WERI-Rb-1 (cell line): ENCODE results near the gene DNAH1.

Source experiments
- DNase-seq: peaks from one replicate; pipeline ENCODE4 v3.0.0-alpha.2; 2020
- H3K27ac ChIP-seq: fragments of 250-450 bp; sonication (Bioruptor Pico); 2 replicates; pipeline ENCODE4 v1.5.1; 2020; ENCODE audit warnings: mild to moderate bottlenecking, moderate library complexity
- H3K27me3 ChIP-seq: fragments of 250-450 bp; sonication (Bioruptor Pico); 2 replicates; pipeline ENCODE4 v1.5.1; 2021; ENCODE audit warnings: mild to moderate bottlenecking, low read depth, moderate library complexity; ENCODE audit not compliant: insufficient read depth, severe bottlenecking
- H3K36me3 ChIP-seq: fragments of 250-450 bp; sonication (Bioruptor Pico); 2 replicates; pipeline ENCODE4 v1.5.1; 2020; ENCODE audit warnings: mild to moderate bottlenecking, moderate library complexity
- H3K4me3 ChIP-seq: 2 replicates; pipeline ENCODE4 v1.5.1; 2011; ENCODE audit warnings: low read depth, mild to moderate bottlenecking, control low read depth, low read length
- H3K9me3 ChIP-seq: fragments of 250-450 bp; sonication (Bioruptor Pico); 2 replicates; pipeline ENCODE4 v1.5.1; 2021; ENCODE audit warnings: mild to moderate bottlenecking, moderate library complexity; ENCODE audit not compliant: severe bottlenecking
- TF ChIP-seq, protein P1 (sequence below): IDR thresholded peaks from 2 replicates; pipeline ENCODE4 v1.5.1; 2011; ENCODE audit warnings: low read depth, mild to moderate bottlenecking, control low read depth, inconsistent platforms, low read length

Gene DNAH1

DNA sequence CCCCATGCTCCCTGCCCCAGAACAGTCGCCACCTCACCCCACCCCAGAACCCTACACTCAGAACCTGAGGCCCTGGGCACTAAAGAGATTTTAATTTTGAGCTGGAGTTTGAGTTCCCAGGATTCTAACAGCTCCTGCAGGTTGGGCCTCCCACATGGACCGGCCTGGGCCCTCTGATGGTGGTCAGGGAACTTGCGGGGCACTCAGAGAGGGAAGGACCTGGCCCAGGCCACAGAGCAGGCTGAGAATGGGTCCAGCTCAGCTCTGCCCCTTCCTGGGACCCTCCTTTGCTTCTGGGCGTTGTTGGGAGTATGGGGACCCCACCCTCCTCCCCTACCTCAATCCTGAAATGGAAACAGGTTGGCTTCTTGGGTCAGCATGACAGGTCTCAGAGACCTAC is 129.9 kb downstream of the DNAH1 start:
- TF ChIP-seq, protein P1, sequence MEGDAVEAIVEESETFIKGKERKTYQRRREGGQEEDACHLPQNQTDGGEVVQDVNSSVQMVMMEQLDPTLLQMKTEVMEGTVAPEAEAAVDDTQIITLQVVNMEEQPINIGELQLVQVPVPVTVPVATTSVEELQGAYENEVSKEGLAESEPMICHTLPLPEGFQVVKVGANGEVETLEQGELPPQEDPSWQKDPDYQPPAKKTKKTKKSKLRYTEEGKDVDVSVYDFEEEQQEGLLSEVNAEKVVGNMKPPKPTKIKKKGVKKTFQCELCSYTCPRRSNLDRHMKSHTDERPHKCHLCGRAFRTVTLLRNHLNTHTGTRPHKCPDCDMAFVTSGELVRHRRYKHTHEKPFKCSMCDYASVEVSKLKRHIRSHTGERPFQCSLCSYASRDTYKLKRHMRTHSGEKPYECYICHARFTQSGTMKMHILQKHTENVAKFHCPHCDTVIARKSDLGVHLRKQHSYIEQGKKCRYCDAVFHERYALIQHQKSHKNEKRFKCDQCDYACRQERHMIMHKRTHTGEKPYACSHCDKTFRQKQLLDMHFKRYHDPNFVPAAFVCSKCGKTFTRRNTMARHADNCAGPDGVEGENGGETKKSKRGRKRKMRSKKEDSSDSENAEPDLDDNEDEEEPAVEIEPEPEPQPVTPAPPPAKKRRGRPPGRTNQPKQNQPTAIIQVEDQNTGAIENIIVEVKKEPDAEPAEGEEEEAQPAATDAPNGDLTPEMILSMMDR: no peak
- no peak for DNase-seq
- H3K36me3 ChIP-seq: no peaks in the 10 kb centered on the region

DNA sequence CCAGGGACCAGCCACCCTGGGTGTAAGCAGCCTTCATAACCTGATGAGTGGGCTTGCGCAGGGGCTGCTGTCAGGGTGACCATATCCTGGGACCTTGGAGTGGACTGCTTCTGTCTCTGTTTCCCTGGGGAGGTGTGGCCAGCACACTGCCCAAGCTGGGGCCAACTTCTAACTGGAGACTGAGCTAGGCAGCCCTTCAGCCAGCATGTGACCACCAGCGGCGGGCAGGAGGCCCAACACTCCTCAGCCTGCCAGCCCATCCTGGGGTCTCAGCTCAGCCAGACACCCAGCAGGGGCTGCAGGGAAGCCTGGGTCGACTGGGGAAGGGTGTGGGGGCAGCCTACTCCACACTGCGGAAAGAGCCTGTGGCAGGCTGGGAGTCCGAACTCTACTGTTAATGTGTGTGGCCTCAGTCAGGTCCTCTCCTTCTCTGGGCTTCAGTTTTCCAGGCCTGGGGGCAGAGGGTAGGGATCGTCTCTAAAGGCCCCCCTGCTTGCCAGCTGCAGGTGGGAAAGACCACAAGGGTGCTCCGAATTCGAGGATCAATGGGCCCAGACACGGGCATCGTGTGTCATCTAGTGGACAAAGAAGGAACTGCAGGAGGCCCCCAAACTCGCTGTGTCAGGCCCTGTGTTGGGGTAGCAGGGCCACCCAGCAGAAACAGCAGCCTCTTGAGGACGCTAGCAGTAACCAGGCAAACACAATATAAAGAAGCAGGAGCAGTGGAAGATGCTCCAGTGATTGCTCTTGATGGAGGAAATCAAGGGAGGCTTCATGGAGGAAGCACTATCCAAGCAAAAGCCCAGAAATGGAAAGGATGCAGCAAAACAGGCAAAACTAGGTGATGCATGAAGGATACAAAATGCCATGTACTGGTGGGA is 130.8 kb downstream of the DNAH1 start:
- no peak overlapping the region for H3K4me3 ChIP-seq
- peak; percentile 76 for DNase-seq
- TF ChIP-seq, protein P1: peak; percentile 99
- H3K9me3 ChIP-seq: no peaks in the 10 kb centered on the region
- no peaks in the 10 kb centered on the region for H3K36me3 ChIP-seq
- H3K27me3 ChIP-seq: no peaks in the 10 kb centered on the region
- H3K27ac ChIP-seq: peak overlapping the region; percentile 1; the same call in 1 of the 2 replicates

More for the DNA sequence above, 129.9 kb downstream of the DNAH1 start:
- peak overlapping the region; percentile 1; the same call in 1 of the 2 replicates for H3K27ac ChIP-seq
- H3K9me3 ChIP-seq: no peaks in the 10 kb centered on the region
- no peak overlapping the region for H3K4me3 ChIP-seq
- no peaks in the 10 kb centered on the region for H3K27me3 ChIP-seq

DNA sequence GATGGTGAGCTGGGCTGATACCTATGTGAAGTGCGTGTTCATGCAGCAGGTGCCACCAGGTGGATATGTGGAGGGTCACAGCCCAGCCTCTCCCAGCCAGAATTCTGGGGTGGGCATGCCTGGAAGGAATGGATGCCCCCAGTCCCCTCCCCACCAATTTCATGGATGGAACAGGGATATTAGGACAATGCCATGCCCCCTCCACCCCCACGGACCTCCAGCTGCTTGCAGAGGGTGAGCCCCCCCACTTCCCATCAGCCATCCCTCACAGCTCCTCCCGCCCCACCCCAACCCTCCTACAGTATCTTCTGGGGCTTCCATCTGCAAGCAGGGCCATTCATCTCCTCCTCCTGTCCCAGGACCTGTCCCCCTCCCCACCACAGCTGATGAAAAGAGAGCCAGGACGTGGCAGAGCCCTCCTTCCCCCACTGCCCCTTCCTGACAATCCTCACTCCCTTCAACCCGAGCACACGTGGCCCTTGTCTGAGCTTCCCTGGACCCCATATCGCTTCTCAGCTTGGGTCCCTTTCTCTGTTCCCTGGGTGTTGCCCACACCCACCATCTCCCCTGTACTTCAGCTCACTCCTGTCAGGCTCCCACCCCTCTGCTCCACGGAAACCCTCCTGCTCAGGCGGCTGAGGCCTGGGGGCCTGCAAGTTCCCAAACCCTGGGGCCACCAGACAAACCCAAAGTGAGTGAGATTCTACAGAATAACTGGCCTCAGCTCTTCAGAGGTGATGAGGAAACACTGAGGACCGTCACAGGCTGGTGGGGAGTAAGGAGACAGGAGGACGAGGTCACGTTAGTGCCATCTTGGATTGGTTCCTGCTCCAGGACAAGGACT is 131.6 kb downstream of the DNAH1 start:
- no peaks in the 10 kb centered on the region for H3K9me3 ChIP-seq
- no peak overlapping the region for H3K4me3 ChIP-seq
- no peak overlapping the region for H3K27ac ChIP-seq
- no peak for DNase-seq
- H3K36me3 ChIP-seq: no peaks in the 10 kb centered on the region
- H3K27me3 ChIP-seq: no peaks in the 10 kb centered on the region
- TF ChIP-seq, protein P1: no peak
